H9 (cell line): ENCODE data around the gene TRIM44. TPM values are rescaled to one million over a fixed set of nuclear protein-coding genes. Genes with fewer than 3 reads are reported as not detected.

Experiments
- DNase-seq: peaks from one replicate; pipeline ENCODE4 v3.0.0-alpha.2; 2017
- H2AFZ ChIP-seq: one replicate; pipeline ENCODE4 v1.6.1; 2013; ENCODE audit warnings: mild to moderate bottlenecking, low read length, control low read depth, moderate library complexity
- H2AK5ac ChIP-seq: 2 replicates; pipeline ENCODE4 v1.6.1; 2013; ENCODE audit warnings: low read length, control low read depth, mixed read lengths; ENCODE audit not compliant: insufficient read length
- H2BK120ac ChIP-seq: one replicate; pipeline ENCODE4 v1.6.1; 2013; ENCODE audit warnings: low read depth, mild to moderate bottlenecking, low read length, control low read depth, inconsistent platforms; ENCODE audit not compliant: poor library complexity, severe bottlenecking
- H2BK12ac ChIP-seq: 2 replicates; pipeline ENCODE4 v1.6.1; 2013; ENCODE audit warnings: low read length, control low read depth, mixed read lengths, low read depth; ENCODE audit not compliant: insufficient read length
- H2BK15ac ChIP-seq: 2 replicates; pipeline ENCODE4 v1.6.1; 2013; ENCODE audit warnings: low read depth, low read length, control low read depth
- H2BK20ac ChIP-seq: one replicate; pipeline ENCODE4 v1.6.1; 2013; ENCODE audit warnings: low read depth, mild to moderate bottlenecking, low read length, control low read depth, inconsistent platforms; ENCODE audit not compliant: poor library complexity, severe bottlenecking
- H2BK5ac ChIP-seq: 2 replicates; pipeline ENCODE4 v1.6.1; 2013; ENCODE audit warnings: low read length, control low read depth, mixed read lengths; ENCODE audit not compliant: insufficient read length
- H3K14ac ChIP-seq: 2 replicates; pipeline ENCODE4 v1.6.1; 2013; ENCODE audit warnings: low read length, control low read depth; ENCODE audit not compliant: insufficient read depth
- H3K18ac ChIP-seq: 2 replicates; pipeline ENCODE4 v1.6.1; 2013; ENCODE audit warnings: low read depth, mild to moderate bottlenecking, mixed read lengths, low read length, control low read depth; ENCODE audit not compliant: insufficient read length
- H3K23ac ChIP-seq: 2 replicates; pipeline ENCODE4 v1.6.1; 2013; ENCODE audit warnings: low read length, control low read depth, mixed read lengths, low read depth; ENCODE audit not compliant: insufficient read length
- H3K23me2 ChIP-seq: 2 replicates; pipeline ENCODE4 v1.6.1; 2013; ENCODE audit warnings: low read depth, mild to moderate bottlenecking, mixed read lengths, low read length, control low read depth; ENCODE audit not compliant: insufficient read length, poor library complexity, severe bottlenecking
- H3K27ac ChIP-seq: 2 replicates; pipeline ENCODE4 v1.5.1; 2013; ENCODE audit warnings: low read length, control low read depth, mixed read lengths, low read depth; ENCODE audit not compliant: insufficient read length
- H3K27me3 ChIP-seq: 2 replicates; pipeline ENCODE4 v1.6.1; 2013; ENCODE audit warnings: low read length, control low read depth, inconsistent platforms; ENCODE audit not compliant: insufficient read depth
- H3K4ac ChIP-seq: 2 replicates; pipeline ENCODE4 v1.6.1; 2013; ENCODE audit warnings: low read depth, mild to moderate bottlenecking, control low read depth, inconsistent platforms, low read length, moderate library complexity
- H3K4me1 ChIP-seq: 2 replicates; pipeline ENCODE4 v1.6.1; 2013; ENCODE audit warnings: low read length, control low read depth, inconsistent platforms; ENCODE audit not compliant: insufficient read depth
- H3K4me2 ChIP-seq: 2 replicates; pipeline ENCODE4 v1.6.1; 2013; ENCODE audit warnings: low read length, control low read depth, mixed read lengths; ENCODE audit not compliant: insufficient read length, insufficient read depth
- H3K56ac ChIP-seq: 2 replicates; pipeline ENCODE4 v1.6.1; 2013; ENCODE audit warnings: low read depth, mild to moderate bottlenecking, mixed read lengths, low read length, control low read depth; ENCODE audit not compliant: insufficient read length
- H3K79me1 ChIP-seq: 2 replicates; pipeline ENCODE4 v1.6.1; 2013; ENCODE audit warnings: low read depth, mild to moderate bottlenecking, moderate library complexity, low read length, control low read depth, inconsistent platforms; ENCODE audit not compliant: insufficient read depth, poor library complexity, severe bottlenecking
- H3K79me2 ChIP-seq: 2 replicates; pipeline ENCODE4 v1.6.1; 2013; ENCODE audit warnings: low read length, control low read depth, inconsistent platforms; ENCODE audit not compliant: insufficient read depth
- H3K9ac ChIP-seq: 2 replicates; pipeline ENCODE4 v1.6.1; 2013; ENCODE audit warnings: low read length, control low read depth, mixed read lengths; ENCODE audit not compliant: insufficient read length; ENCODE audit errors: extremely low read depth
- H3K9me3 ChIP-seq: one replicate; pipeline ENCODE4 v1.6.1; 2013; ENCODE audit warnings: low read depth, low read length, inconsistent platforms; ENCODE audit not compliant: control insufficient read depth
- H3T11ph ChIP-seq: one replicate; pipeline ENCODE4 v1.6.1; 2013; ENCODE audit warnings: mild to moderate bottlenecking, low read length, control low read depth, inconsistent platforms
- H4K20me1 ChIP-seq: one replicate; pipeline ENCODE4 v1.6.1; 2013; ENCODE audit not compliant: control insufficient read depth, insufficient read length, insufficient read depth
- H4K5ac ChIP-seq: 2 replicates; pipeline ENCODE4 v1.6.1; 2013; ENCODE audit warnings: low read depth, mild to moderate bottlenecking, mixed read lengths, low read length, control low read depth; ENCODE audit not compliant: insufficient read length
- H4K8ac ChIP-seq: replicated peaks from 2 replicates; pipeline ENCODE4 v1.6.1; 2013; ENCODE audit warnings: low read length, control low read depth, mixed read lengths, low read depth; ENCODE audit not compliant: insufficient read length
- H4K91ac ChIP-seq: 2 replicates; pipeline ENCODE4 v1.6.1; 2013; ENCODE audit warnings: low read depth, mild to moderate bottlenecking, moderate library complexity, mixed read lengths, low read length, control low read depth; ENCODE audit not compliant: insufficient read length
- H3K27ac Mint-ChIP-seq, 3 experiments: 2 replicates in 2 of 3; 3 replicates in 1 of 3; pipeline ENCODE4 v1.8.0; 2020 to 2021; ENCODE audit warnings: mixed read lengths in 3 of 3, mild to moderate bottlenecking in 1 of 3, moderate library complexity in 1 of 3
- H3K27me3 Mint-ChIP-seq: 2 replicates; pipeline ENCODE4 v1.8.0; 2021; ENCODE audit warnings: low read depth, mild to moderate bottlenecking, moderate library complexity, mixed read lengths
- H3K36me3 Mint-ChIP-seq, 3 experiments: 2 replicates in 2 of 3; 3 replicates in 1 of 3; pipeline ENCODE4 v1.8.0; 2020 to 2021; ENCODE audit warnings: low read depth in 3 of 3, mixed read lengths in 3 of 3; ENCODE audit not compliant: insufficient read depth in 1 of 3
- H3K4me1 Mint-ChIP-seq, 2 experiments: 2 replicates each; pipeline ENCODE4 v1.8.0; 2020; ENCODE audit warnings: mixed read lengths in 2 of 2
- H3K4me3 Mint-ChIP-seq, 2 experiments: 2 replicates in 1 of 2; 3 replicates in 1 of 2; pipeline ENCODE4 v1.8.0; 2020 to 2021; ENCODE audit warnings: mild to moderate bottlenecking in 2 of 2, mixed read lengths in 2 of 2, moderate library complexity in 1 of 2
- H3K9me3 Mint-ChIP-seq, 2 experiments: 2 replicates in 1 of 2; 3 replicates in 1 of 2; pipeline ENCODE4 v1.8.0; 2020; ENCODE audit warnings: mild to moderate bottlenecking in 2 of 2, mixed read lengths in 2 of 2, moderate library complexity in 1 of 2
- CTCF ChIP-seq: fragments of 200-600 bp; sonication (generic); conservative IDR thresholded peaks from 3 replicates; pipeline ENCODE4 v1.8.0; 2021; ENCODE audit warnings: antibody characterized with exemption, mild to moderate bottlenecking
- WGBS: extraction: QIAGEN DNeasy Blood & Tissue Kit; methylation state at CpG from one replicate; pipeline ENCODE4 v1.1.7; 2013; ENCODE audit warnings: missing lambda C conversion rate, low lambda C conversion rate, mixed read lengths; ENCODE audit not compliant: insufficient read length; ENCODE audit errors: extremely low coverage; 5-methylcytosine and 5-hydroxymethylcytosine counted together
- total RNA-seq: library from RNA; stranded (reverse); gene quantifications from 2 replicates; pipeline ENCODE4 v1.2.1, GENCODE V29; 2021

TRIM44 gene
- total RNA-seq, 1 experiment from 2014 or later, result 37.7 TPM

GRCh38 chr11:35803115-35803514, 140.5 kb downstream of the TRIM44 start:
- H3K56ac ChIP-seq, result no peak overlapping the region
- no peaks in the 10 kb centered on the region for H3K4me1 ChIP-seq
- Mint-ChIP-seq H3K4me1 (peaks cover under 1 to 3% of the 10 kb centered on the region in 2 experiments; a peak in 3 of 4 replicates), H3K27me3 (no peaks in the 10 kb centered on the region), H3K27ac (no peak overlapping the region), H3K36me3 (peaks cover 0 to 8% (median 3%) of the 10 kb centered on the region in 3 experiments; a peak in 4 of 7 replicates), H3K4me3 (no peak overlapping the region), H3K9me3 (no peaks in the 10 kb centered on the region; a peak in 1 of 5 replicates)
- H3K79me1 ChIP-seq, result no peaks in the 10 kb centered on the region
- no peak overlapping the region for H4K5ac ChIP-seq
- H2AFZ ChIP-seq, result no peak overlapping the region
- DNase-seq, result no peak
- H3K79me2 ChIP-seq, result no peaks in the 10 kb centered on the region
- no CpG with 5 or more reads among the region's 3 CpGs for WGBS
- no peak overlapping the region for H3K4ac ChIP-seq
- H4K8ac ChIP-seq, result no peak overlapping the region
- no peak overlapping the region for H3K14ac ChIP-seq
- H3K27me3 ChIP-seq, result no peaks in the 10 kb centered on the region
- no peak overlapping the region for H2BK120ac ChIP-seq
- H2AK5ac ChIP-seq, result no peak overlapping the region
- no peak for TF ChIP-seq CTCF
- H3K23me2 ChIP-seq, result no peaks in the 10 kb centered on the region
- H2BK12ac ChIP-seq, result no peak overlapping the region
- H3K18ac ChIP-seq, result no peak overlapping the region
- H3K9me3 ChIP-seq, result no peaks in the 10 kb centered on the region
- H2BK20ac ChIP-seq, result no peak overlapping the region
- no peak overlapping the region for H2BK5ac ChIP-seq
- no peak overlapping the region for H3K9ac ChIP-seq
- no peaks in the 10 kb centered on the region for H4K20me1 ChIP-seq
- H4K91ac ChIP-seq, result no peak overlapping the region
- no peak overlapping the region for H3K27ac ChIP-seq
- H3K4me2 ChIP-seq, result no peak overlapping the region
- H2BK15ac ChIP-seq, result no peak overlapping the region
- H3K23ac ChIP-seq, result no peak overlapping the region
- no peak overlapping the region for H3T11ph ChIP-seq
